HuH-7 (cell line): ENCODE data around the gene RPLP2.

Source experiments
- DNase-seq: peaks from one replicate; pipeline ENCODE4 v3.0.0; 2011; ENCODE audit warnings: low spot score

Gene RPLP2

DNA sequence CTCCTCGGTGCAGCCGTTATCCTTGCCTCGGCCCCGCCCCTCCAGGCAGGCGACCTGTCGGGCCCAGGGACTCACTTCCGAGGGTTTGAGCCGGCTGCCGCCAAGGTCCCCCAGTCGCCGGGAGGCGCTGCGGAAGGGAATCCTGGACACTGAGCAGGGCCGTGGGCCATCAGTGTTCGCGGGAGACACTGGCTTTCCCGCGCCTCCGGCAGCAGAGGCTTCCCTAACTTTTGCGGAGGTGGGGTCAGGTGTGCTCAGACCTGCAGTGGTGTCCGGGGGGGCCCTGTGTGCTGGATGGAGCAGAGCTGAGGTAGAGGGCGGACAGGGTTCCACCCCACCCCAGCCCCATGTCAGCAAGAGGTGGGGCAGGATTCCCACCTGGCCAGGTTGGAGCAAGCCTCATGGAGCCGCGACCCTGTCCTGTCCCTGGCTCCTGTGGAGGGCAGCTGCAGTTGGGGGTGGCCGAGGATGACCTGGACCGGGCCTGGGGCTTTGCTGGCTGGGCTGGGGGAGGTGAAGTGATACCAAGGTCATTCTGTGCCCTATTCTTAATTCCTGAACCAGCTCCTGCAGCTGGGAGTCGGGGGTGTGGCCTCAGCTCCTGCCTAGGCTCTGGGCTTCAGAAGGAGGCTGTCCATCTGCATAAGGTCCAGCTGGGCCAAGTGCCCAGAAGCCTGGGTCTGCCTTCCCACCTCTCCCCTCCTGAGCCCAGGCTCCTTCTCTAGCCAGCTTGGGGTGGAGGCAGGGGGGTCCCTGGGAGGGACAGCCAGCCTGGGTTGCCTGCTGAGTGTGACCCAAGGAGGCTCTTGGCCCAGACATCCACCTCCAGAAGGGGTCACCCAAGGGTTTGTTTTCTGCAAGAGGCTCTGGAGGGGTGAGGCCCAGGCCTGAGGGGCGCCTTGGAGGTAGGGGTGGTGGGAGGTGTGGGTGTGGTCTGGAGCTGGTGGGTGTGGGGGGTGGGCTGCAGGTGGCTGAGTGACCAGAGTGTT is 41.3 kb downstream of the RPLP2 start:
- DNase-seq, result no peak

DNA sequence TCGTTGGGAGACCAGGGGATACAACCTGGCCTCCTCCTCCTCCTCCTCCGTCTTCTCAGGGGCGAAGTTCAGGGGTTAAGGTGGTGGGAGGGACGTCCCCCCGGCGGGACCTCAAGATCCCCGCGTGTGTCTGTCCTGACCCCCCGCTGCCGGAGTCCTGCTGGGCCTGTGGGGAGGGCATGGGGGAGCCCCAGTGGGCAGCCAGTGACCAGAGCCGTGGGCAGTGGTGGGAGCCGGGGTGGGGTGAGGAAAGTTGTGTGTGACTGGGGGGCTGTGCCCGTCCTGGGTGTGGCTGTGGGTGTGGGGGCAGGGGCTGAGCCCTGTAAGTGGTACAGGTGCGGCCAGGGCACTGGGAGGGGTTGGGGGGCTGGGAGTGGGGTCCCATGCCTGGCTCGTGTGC is 43.0 kb downstream of the RPLP2 start:
- DNase-seq, result no peak

DNA sequence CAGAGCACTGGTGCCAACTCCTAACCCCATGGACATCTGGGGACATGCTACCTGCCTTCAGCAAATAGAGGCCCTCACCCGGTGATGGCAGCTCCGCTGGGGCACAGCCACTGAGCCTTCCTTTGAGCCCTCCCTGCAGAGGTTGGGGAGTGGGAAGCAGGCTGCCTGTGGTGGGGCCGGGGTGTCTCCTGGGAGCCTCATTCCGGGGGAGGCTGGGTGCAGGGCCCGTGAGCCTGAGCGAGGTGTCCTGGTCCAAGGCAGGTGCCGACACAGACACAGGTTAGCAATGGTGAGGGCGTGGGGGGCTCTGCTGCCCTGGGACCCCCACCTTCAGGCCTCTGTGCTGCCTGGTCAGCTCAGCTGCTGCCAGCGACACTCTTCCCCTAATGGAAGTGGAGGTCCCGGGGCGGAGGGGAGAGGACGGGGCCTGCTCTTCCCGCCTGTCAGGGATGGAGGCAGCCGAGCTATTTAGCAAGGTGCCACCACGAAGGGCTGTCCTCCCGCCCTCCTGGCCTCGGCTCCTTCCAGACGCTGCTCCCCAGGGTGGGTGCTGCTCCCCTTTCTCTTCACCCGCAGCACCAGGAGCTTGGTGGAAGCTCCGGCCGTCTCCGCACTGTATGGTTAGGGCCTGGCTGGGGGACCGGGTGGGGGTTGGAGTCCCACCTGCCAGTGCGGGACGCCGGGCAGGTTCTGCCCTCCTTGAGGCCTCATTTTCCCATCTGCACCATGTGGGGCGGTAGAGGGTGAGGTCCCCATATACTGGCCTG is 44.1 kb downstream of the RPLP2 start:
- no peak for DNase-seq

DNA sequence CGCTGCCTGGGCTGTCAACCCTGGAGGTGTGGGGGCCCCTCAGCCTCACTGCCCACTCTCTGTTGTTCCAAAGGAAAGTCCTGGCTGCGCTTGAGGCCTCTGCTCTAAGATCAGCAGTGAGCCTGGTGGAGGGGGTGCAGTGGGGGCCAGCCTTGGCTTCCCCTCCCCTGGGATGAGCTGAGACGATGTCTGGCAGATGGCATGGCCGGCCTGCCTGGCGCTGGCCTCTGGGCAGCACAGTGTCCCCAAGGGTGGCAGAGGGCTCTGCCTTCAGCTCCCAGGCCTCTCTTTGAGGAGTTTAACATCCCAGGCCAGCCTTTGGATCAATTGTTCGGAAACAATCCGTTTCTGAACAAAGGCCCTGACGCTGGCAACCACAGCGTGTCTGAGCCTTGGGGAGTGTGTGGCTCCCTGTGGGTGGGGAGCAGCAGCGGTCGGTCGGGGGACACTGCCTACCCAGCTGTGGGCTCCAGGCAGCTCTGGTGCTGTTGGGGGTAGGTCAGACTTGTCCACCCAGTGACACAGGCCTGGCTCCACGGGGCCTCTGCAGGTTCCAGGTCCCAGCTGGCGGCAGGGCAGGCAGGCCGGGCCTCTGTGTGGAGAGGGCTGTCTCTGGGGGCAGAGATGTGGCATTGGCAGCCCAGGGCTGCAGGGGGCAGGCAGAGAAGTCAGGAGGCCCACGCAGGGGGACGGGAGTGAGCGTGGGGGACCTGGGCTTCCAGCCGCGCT is 45.0 kb downstream of the RPLP2 start:
- DNase-seq, result no peak

DNA sequence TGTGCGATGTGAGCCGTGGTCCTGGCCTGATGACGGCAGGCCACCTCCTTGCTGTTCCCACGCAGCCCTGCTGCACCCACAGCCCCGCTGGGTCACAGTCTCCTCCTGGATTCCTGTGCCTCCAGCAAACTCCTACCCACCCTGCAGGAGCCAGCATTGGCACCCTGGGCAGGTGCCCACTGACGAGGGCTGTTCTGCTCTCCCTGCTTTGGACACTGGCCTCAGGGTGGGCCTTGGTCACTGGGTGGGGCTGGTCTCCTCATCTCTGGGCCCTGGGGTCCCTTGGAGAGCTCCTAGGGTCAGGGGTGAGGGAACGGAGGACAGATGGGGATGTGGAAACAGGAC is 45.5 kb downstream of the RPLP2 start:
- no peak for DNase-seq

DNA sequence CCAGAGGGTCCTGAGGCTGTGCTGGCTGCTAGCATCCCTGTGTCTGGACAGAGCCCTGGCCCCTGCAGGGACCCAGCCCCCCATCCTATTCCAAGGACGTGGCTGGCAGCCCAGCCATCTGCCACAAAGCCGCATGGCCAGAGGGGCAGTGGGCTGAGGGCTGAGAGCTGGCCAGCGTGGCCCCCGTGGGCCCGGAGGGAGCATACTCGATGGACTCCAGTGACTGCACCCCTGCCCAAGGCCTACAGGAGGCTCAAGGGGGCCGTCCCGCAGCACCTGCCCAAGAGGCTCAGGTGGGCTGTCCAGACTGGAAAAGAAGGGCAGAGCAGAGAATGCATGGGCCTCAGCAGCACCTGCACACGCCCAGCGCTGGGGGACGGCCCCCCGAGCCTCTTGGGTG is 46.0 kb downstream of the RPLP2 start:
- DNase-seq, result no peak

DNA sequence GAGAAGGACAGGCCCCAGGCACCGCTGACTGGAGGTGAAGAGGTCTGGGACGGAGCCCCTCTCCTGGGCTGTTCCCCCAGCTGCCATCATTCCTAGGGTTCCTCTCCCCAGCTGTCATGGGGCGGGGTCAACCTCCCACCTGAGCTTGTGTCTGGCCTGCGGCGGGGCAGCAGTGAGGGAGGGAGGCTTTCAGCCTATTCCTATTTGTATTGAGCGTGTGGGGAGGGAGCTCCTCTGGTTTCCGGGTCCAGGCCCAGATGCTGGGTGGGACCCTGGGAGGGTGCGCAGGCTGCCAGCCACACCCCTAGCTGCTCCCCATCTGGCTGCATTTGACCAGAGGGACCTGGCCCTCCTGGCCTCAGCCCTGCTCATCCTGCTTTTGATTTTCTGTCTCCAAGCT is 46.6 kb downstream of the RPLP2 start:
- DNase-seq, result no peak

DNA sequence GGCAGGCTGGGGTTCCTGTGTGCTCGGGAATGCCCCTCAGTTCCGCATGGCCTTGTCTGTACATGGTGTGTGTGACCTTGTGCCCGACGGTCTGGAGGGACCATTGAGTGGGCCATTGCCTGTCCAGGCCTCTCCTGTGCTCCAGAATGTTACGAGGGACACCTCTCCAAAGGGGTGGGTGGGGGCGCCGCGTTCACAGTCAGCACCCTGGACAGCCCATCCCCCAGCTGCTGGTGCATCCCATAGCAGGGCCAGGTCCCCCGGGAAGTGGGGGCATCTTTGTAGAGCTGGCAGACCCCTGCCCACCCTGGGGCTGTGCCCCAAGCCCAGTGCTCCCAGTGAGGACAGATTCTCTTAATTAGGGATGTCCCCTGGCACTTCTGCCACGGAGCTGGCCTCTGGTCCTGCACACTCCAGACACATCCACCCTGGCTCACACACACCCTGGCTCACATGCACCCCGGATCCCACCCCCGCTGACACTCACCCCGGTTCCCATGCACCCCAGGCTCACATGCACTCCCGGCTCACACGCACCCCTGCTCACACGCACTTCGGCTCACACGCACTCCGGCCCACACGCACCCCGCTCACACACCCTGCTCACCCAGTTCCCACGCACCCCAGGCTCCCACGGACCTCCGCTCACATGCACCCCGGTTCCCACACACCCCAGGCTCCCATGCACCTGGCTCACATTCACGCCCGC is 48.4 kb downstream of the RPLP2 start:
- no peak for DNase-seq

DNA sequence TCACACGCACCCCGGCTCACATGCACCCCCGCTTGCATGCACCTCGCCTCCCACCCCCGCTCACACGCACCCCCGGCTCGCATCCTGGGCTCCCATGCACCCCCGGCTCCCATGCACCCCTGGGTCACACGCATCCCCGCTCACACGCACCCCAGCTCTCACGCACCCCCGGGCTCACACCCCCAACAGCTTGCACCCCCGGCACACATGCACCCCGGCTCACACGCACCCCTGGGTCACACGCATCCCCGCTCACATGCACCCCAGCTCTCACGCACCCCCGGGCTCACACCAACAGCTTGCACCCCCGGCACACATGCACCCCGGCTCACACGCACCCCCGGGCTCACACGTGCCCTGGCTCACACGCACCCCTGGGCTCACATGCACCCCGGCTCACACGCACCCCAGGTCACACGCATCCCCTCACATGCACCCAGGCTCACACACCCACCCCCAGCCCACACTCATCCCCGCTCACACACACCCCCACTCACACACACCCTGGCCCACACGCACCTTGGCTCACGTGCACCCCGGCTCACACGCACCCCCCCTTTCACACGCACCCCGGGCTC is 49.1 kb downstream of the RPLP2 start:
- DNase-seq, result no peak

DNA sequence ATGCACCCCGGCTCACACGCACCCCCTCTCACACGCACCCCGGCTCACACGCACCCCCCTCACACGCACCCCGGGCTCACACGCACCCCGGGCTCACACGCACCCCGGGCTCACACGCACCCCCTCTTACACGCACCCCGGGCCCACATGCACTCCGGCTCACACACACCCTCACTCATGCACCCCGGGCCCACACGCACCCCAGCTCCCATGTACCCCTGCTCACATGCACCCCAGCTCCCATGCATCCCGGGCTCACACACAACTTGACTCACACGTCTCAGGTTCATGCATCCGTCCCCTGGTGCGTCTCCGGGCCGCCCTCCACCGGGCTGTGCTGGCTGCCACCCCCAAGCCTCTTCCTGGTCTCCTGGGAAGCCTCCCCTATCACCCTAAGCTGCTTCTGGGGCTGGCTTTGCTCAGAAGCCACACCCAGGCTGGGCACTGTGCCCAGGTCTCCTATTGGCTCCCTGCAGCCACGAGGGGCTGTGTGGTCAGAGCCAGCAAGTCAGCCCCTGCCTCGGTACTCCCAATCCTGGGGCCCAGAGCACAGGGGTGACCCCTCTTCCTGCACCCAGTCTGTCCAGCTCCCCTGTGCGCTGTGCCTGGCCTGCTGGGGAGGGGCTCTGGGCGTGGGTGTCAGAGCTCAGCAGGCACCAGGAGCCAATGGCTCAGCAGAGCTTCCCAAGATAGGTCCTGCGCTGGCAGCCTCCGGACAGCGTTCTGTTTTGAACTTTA is 49.8 kb downstream of the RPLP2 start:
- DNase-seq, result no peak

DNA sequence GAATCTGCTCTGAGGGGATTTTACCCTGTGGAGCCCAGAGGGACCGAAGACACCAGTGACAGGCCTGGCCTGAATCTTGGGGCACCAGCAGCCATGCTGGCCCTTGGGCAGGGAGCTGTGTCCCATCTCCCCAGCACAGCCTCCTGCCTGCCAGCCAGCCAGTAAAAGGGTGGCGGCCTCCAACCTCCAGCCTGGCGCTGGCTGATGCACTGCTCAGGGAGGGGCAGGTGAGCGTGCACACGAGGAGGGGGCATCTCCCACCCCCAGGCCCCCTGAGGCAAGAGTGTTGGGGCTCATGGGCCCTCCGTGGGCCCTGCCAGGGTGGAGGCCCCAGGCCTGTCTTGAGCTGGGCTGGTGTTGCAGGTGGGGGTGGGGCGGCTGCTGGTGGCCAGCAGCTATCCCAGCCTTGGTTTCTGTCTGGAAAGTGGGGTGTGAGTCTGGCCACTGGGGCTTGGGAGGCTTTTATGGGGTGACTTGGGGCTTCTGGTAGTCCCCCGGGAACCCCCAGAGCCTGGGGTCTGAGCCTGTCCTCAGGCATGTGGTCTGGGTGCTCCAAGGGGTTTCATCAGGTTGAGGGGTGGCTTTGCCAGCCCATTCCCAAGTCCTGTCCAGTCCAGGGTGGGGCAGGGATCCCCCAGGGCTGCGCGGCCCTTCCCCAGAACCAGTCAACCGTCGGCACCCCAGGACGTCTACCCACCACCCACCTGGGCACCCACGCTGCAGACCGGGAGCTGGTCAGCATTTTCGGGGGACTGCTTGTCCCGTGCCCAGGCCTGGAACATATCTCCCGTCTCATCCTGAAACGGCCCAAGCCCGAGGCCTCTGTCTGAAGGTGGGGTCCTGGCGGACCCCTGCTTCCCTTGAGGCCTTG is 50.7 kb downstream of the RPLP2 start:
- no peak for DNase-seq

DNA sequence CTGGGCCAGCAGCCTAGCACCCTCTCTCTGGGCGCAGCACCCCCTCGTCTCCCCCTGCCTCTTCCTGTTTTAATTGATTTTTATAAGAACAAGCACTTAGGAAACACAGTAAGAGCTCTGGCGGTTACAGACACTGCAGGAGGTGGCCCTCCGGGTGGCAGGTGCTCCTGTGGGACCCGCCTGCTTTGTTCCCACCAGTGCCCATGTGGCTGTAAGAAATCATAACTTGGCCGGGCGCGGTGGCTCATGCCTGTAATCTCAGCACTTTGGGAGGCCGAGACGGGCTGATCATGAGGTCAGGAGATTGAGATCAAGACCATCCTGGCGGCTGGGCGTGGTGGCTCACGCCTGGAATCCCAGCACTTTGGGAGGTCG is 51.3 kb downstream of the RPLP2 start:
- DNase-seq, result no peak

DNA sequence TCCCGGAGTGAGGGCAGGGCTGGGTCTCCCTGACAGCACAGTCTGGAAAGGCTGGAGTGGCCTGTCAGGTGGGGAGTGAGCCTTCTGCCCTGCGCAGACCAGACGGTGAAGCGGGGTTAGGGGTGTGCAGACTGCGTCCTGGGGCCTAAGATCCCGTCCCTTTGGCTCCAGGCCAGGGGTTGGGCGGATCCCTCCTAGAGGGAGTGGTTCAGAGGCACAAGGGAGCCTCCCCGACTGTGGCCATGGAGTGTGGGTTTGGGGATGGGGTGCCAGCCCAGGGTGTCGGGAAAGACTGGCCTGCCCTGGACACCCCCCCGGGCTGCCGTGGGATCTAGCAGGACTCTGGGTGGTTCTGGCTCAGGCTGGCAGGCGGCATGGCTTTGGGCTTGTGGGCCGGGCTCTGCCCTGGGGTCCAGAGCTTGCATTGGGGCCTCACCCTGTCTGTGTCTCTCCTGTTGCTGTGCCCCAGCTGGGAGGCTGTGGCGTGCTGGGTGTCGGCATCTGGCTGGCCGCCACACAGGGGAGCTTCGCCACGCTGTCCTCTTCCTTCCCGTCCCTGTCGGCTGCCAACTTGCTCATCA is 52.4 kb downstream of the RPLP2 start:
- no peak for DNase-seq
